ENCODE data around the gene FAM170B.

The FAM170B gene

GRCh38 chr10:49176310-49177268, 42.8 kb upstream of the FAM170B start:
- no peak overlapping the region for H3K27ac ChIP-seq
- TF ChIP-seq ZFX (IDR thresholded peaks at IDR 0.05) (no peak), CTCF (conservative IDR thresholded peaks at IDR 0.05) (no peak)

GRCh38 chr10:49175587-49176309, 41.9 kb upstream of the FAM170B start:
- no peak overlapping the region for H3K27ac ChIP-seq
- no peak for TF ChIP-seq ZFX (IDR thresholded peaks at IDR 0.05)

- H3K27ac ChIP-seq = no peak overlapping the region
- TF ChIP-seq CTCF (conservative IDR thresholded peaks at IDR 0.05) = no peak
Observed at GRCh38 chr10:49174926-49175500, 41.2 kb upstream of the FAM170B start.

- TF ChIP-seq CTCF (conservative IDR thresholded peaks at IDR 0.05) (no peak), ZFX (IDR thresholded peaks at IDR 0.05) (no peak)
- H3K27ac ChIP-seq = no peak overlapping the region
Observed at GRCh38 chr10:49174261-49174925, 40.6 kb upstream of the FAM170B start.

- H3K27ac ChIP-seq = no peak overlapping the region
- TF ChIP-seq ZFX (IDR thresholded peaks at IDR 0.05) (no peak), CTCF (conservative IDR thresholded peaks at IDR 0.05) (no peak)
Observed at GRCh38 chr10:49173853-49174252, 40.0 kb upstream of the FAM170B start.

GRCh38 chr10:49173201-49173772, 39.5 kb upstream of the FAM170B start:
- H3K27ac ChIP-seq = no peak overlapping the region
- TF ChIP-seq CTCF (conservative IDR thresholded peaks at IDR 0.05) (no peak), ZFX (IDR thresholded peaks at IDR 0.05) (no peak)

GRCh38 chr10:49172777-49173132, 38.9 kb upstream of the FAM170B start:
- no peak overlapping the region for H3K27ac ChIP-seq
- TF ChIP-seq ZFX (IDR thresholded peaks at IDR 0.05) (no peak), CTCF (conservative IDR thresholded peaks at IDR 0.05) (no peak)

Data from C4-2B (cell line).